DLD1 (cell line): ENCODE data around the gene SMG9.
"Not testable (repeated sequence)": the region's sequence is repeated elsewhere in the genome, so short reads cannot be mapped to it uniquely, and the experiment has no call there.

ENCODE experiments used
- in situ Hi-C: cut with HindIII; loops from 2 replicates; pipeline ENCODE4 v1.10.0; 2017; ENCODE audit warnings: low sequenced_read_pairs

The SMG9 gene

DNA sequence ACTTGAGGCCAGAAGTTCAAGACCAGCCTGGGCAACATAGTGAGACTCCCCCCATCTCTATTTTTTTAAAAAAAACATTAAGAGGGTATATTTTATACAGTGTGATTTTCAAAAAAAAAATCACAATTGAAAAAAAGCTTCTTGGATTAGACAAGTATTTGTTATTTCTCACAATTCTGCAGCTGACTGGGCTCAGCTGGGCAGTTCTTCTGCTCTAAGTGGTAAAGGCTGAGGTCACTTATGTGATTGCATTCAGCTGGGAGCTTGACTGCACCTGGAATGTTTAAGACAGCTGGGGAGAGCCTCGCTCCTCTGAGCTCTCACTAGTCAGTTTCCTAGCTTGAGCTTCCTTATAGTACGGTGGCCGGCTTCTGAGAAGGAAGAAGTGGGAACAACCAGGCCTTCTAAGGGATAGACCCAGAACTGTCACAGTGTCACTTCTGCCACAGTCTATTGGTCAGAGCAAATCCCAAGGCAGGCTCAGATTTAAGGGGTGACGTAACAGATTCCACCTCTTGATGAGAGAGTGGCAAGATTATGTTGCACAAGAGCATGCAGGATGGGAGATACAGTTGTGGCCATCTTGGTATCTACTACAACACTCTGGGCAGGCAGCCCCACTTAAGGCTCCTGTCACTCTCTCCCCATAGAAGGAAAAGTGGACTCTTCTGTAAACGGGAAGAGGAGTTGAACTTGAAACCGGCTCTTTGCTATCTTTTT lies 58.6 kb downstream of the SMG9 start:
- in situ Hi-C loops = no loop called here

DNA sequence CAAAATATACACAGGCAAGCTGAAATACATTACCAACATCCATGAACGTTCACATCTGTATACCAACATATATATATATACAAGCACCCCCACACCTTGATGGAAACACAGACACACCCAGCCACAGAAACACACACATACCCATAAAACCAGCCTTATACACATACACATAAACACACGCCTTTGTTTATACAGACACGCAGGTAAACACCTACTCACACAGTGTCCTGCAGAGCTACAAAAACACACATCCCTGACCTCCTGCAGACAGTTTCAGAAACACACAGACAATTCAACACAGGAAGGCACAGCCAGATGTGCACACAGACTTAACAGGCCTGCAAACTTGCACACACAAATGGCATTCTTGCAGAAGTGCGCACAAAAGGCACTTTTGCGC lies 60.2 kb downstream of the SMG9 start:
- in situ Hi-C loops = no loop called here

DNA sequence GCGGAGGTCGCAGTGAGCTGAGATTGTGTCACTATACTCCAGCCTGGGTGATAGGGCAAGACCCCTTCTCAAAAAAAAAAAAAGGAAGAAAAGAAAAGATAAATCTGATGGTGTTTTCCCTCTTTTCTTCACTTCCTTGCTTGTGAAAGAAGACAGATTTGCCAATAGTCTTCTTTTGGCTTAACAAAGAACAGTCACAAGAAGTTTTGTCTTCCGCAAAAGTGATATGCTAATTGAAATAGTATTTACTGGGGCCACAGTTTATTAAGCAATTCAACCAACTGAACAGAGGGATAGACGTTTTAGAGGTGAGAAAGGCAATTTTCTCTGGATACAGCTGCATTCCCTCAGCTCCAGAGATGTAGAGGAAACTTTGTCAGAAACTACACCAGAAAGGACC lies 61.9 kb downstream of the SMG9 start:
- in situ Hi-C loops = no loop called here

DNA sequence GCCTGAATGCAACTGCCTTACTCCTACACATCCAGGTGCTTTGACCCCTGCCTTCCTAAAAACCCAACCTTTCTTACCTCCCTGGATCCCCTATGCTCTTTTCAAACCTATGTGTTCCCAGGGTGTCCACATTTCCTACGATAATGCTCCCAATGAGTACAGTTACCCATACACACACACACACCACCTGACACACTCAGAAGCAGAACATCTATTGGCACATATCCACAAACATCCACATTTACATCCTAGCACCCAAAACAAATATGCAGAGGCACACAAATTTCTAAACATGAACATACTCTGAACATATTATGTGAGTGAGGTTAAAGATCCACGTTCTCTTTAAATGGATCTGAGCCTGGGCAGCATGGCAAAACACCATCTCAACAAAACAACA lies 62.4 kb downstream of the SMG9 start:
- in situ Hi-C loops = no loop called here

DNA sequence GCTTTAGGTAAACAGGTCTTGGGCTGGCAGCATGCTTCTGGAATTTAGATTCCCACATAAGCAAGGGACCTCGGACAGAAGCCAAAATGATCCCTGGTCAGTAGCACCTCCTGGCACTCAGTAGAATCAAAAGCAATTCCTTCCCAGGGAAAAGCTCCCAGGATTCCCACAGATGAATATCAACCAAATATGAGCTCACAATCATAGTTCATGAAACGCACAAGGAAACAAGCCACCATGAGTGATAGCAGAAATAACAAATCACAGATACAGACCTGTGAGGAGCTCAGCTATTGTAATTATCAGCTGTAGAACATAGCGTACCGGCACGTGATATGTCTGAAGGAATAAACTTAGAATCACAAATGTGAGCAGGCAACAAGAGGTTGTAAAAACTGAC lies 63.0 kb downstream of the SMG9 start:
- in situ Hi-C loops = no loop called here

DNA sequence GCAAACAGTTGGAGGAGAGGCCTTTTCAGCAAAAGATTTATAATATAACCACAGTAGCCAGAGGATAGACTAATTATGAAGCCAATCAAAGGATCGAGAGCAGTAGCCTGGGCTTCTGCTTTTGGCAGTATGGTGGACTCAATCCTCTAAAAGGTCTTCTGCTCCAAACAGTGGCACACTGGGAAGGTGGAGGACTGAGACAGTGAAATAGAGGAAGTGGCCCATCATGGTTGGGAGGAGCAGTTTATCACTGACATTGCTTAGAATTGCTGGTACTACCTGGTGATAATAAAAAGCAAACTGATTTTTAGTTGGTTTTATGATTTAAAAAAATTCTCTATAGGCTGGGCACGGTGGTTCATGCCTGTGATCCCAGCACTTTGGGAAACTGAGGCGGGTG lies 63.9 kb downstream of the SMG9 start:
- in situ Hi-C loops = no loop called here

DNA sequence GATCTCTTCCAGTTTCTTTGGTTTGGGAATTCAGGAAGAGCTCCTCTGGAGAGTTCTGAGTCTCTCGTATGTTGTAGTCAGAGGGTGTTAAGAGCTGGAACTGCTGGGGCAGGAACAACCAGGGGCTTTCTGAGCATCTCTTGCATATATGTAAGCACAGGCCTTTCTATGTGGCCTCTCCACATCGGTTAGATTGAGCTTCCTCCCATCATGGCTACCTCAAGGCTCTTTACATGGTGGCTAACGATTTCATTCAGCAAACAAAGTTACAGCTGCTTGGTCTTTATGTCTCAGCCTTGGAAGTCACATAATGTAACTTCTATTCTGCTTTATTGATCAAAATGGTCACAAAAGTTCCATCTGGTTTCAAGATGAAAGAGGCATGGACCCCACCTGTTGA lies 64.3 kb downstream of the SMG9 start:
- in situ Hi-C loops = no loop called here

DNA sequence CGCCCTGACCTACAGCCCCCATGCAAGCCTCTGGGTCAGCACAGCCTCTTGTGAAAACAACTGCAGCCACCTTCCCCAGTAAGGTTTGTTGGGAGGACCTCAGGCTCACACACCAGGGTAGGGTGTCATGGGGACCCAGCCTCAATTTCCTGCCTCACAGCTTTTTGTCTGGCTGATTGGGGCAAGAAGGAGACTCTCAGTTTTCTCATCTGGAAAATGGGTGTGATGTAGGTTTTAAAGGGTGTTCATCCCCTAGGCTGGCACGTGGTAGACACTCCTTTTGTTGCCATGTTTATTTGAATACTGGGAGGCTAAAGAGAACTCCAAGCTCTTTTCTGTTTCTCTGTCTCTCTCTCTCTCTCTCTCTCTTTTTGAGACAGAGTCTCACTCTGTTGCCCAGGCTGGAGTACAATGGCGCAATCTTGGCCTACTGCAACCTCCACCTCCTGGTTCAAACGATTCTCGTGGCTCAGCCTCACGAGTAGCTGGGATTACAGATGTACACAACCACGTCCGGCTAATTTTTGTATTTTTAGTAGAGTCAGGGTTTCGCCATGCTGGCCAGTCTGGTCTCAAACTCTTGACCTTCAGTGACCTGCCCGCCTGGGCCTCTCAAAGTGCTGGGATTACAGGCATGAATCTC lies 66.6 kb downstream of the SMG9 start:
- in situ Hi-C loops = no loop called here

DNA sequence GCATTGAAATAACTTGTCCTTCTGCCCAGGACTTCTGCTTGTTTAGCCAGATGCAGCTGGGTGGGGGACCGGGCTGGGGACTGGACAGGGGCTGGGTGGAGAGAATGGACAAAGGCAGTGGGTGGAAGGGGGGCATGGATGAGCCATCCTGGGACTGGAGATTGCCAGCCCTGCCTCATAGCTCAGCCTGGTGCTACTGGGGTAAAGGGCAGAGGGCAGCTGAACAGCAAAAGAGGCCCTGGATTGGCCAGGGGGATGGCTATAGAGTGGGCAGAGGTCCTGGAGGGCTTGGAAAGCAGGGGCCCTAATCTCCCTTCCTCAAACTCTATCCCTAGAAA lies 67.1 kb downstream of the SMG9 start:
- in situ Hi-C loops = no loop called here

DNA sequence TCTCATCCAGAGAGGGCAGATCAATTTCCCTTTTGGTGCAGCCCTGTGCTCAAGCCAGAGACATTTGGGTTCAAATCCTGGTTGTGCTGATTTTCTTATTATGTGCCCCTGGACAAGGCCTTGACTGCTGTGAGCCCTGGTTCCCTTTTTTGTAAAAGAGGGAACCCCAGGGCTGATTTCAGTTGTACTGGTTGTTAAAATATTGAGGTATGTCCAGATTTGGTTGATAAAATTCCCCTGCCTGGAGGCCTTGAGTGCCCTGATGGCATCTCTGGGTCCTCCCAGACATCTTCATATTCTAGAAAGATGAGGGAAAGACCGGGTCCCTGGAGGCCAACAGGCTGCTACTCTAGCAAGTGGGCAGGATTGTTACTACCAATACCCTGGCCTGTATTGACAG lies 70.4 kb downstream of the SMG9 start:
- in situ Hi-C loops = no loop called here

DNA sequence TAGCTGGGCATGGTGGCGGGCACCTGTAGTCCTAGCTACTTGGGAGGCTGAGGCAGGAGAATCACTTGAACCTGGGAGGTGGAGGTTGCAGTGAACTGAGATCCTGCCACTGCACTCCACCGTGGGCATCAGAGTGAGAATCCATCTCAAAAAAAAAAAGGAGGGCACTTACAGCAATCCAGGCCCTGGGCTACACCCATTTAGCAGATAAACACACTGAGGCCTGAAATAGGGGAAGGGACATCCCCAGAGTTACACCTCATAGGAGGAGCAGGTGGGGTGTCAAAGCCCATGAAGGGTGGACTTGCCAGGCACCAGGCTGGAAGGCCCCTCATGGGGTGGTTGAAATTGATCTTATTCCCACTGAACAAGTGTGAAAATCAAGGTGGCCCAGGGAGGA lies 70.9 kb downstream of the SMG9 start:
- in situ Hi-C loops = no loop called here

DNA sequence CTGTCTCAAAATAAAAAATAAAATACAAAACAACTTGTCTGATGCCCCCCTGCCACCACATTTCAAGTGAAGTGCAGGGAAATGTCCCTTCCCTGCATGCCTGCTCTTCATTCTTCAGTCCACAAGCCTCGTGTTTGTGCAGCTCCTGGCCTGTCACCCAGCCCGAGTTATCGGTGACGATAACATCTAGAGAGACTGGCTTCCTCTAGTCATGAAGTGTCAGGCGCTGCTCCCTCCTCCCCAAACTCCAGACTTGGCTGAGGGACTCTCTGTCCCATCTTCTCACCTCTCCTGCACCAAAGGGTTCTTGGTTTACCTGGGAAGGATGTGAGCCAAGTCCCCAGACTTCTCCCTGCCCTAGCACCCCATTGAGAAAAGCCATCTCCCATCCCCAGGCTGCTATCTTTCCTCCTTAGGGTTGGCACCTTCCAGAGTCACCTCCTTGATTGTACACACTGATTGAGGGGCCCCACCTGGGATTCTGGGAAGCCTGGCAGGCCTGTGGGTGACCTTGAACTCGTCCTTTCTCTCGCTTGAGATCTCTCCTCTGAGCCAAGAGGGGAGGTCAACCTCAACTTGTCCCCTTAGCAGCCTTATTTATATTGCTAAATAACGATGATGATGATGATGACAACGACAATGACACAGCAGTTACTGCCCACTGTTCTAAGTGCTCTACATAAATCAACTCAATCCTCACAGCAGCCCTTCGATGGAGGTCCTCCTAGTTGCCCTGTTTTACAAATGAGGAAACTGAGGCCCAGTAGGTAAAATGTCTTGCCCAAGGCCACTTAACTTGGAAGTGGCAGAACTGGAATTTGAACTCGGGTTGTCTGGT lies 71.7 kb downstream of the SMG9 start:
- in situ Hi-C loops = no loop called here

DNA sequence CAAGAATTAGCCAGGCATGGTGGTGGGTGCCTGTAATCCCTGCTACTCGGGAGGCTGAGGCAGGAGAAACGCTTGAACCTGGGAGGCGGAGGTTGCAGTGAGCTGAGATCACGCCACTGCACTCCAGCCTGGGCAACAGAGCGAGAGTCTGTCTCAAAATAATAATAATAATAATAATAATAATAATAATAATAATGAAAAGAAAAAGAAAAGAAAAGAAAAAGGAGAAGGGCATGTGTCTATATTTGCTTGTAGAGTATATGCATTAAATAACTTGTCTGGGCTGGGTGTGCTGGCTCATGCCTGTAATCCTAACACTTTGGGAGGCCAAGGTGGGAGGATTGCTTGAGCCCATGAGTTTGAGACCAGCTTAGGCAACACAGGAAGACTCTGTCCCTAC lies 72.5 kb downstream of the SMG9 start:
- in situ Hi-C loops = not testable (repeated sequence)

DNA sequence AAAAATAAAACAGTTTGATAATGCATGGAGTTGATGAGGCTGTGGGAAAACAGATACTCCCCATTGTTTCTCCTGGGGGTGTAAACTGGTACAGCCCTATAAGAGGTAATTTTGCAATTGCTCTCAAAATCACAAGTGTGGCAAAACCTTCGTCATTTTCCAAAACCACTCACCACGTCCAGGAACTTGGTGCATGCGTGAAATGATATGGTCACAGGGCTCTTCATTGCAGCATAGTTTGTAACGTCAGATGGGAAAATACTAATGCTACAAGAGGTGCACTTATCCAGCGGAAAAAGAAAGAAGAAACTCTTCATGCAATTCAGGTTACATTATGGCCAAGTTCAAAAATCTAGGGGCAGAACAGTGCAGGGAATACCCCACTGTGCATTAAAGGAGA lies 72.9 kb downstream of the SMG9 start:
- in situ Hi-C loops = no loop called here

DNA sequence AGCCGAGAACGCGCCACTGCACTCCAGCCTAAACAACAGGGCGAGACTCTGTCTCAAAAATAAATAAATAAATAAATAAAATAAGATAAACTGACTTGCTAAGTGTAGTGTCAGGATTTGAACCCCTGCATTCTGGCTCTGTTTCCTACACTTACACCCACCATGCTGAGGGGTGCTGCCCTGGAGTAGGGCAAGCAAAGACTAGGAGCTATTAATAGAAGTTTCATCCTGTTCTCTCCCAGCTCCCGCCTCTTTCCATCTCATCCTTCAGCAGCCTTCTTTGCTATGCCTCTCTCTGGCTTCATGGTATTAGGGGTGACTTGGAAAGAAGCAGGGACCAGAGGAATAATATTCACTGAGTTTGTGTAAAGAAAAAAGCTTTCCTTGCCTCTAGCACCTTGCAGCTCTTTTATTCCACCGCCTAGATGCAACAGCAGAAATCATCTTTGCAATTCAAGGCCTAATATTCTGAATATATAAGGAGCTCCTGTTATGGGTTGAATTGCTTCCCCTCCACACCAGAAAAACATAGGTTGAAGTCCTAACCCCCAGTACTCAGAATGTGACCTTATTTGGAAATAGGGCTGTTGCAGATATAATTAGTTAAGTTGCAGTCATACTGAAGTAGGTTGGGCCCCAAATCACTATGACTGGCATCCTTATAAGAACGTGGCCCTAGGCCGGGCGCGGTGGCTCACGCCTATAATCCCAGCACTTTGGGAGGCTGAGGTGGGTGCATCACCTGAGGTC lies 76.1 kb downstream of the SMG9 start:
- in situ Hi-C loops = no loop called here
